Measurements from ENCODE around the gene NAALADL1. TPM values are rescaled to one million over a fixed set of nuclear protein-coding genes. Genes with fewer than 3 reads are reported as not detected.

The NAALADL1 gene
- total RNA-seq, 4 donors from 2014 or later = 0.34 to 19.6 (median 3.1) TPM

DNA sequence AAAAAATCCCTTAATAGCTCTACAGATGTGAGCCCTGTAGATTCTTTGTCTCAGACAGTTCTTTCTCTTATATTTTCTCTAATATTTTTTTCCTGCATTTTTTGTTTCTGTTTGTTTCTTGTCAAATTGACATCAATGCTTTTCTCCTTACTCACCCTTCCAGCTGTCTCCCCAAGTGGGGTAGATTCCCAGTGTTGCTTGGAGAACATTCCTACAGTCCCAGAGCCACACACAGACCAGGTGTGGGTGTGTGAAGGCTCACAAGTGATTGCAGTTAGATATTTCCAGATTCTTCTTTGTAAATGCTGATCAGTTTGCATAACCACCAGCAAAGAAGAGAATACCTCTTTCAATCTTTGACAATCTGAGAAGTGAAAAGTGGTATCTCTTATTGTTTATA is 45.1 kb upstream of the NAALADL1 start:
- H3K27ac ChIP-seq = peak overlapping the region in 2 of 4 donors; percentile 17 to 30
- H3K36me3 ChIP-seq = peaks cover 11 to 47% (median 12%) of the 10 kb centered on the region in 3 donors
- no peaks in the 10 kb centered on the region for H3K27me3 ChIP-seq
- H3K4me3 ChIP-seq = no peak overlapping the region
- peaks cover 8 to 51% (median 11%) of the 10 kb centered on the region in 3 donors for H3K4me1 ChIP-seq
- no peaks in the 10 kb centered on the region for H3K9me3 ChIP-seq
- DNase-seq = no peak
- no peak for TF ChIP-seq CTCF (IDR thresholded peaks at IDR 0.05)
- TF ChIP-seq POLR2A (IDR thresholded peaks at IDR 0.05) = no peak
- intact Hi-C loops (cut with DNase I) = no loop called here

DNA sequence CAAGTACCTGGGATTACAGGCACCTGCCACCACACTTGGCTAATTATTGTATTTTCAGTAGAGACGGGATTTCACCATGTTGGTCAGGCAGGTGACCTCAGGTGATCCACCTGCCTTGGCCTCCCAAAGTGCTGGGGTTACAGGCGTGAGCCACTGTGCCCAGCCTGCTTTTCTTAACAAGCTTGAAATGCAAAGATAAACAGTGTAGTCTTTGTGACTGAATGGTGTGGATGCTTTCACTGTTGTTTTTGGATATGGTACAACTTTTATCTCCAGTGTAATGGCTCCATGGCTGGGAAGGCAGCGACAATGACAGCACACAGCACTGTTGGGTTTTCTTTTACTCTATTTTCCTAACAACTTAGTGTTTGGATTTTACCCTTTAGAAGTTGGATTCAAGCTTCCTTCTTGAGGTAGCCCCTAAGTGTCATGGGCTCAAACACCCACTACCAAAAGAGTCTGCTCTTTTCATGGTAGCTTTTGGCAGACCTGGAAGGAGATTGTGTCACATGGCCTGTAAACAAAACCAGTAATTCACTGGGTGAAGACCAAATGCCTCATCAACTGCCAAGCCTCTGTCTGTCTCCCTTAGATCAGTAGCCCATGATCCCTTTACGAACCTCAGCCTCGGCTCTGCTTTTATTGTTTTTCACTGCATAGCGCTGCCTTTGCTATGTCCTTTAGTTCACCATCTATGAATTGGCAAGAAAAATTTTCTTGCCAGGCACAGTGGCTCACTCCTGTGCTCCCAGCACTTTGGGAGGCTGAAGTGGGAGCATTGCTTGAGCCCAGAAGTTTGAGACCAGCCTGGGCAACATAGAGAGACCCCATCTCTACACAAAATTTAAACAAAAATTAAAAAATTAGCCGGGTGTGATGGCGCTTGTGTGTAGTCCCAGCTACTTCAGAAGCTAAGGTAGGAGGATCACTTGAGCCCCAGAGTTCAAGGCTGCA is 44.1 kb upstream of the NAALADL1 start:
- no peaks in the 10 kb centered on the region for H3K27me3 ChIP-seq
- peaks cover under 1 to 47% (median 2%) of the 10 kb centered on the region in 3 donors for H3K36me3 ChIP-seq
- intact Hi-C loops (cut with DNase I) = no loop called here
- peaks cover 10 to 51% (median 12%) of the 10 kb centered on the region in 3 donors for H3K4me1 ChIP-seq
- no peaks in the 10 kb centered on the region for H3K9me3 ChIP-seq
- H3K27ac ChIP-seq = peak overlapping the region; percentile 23 to 59 (median 34)
- DNase-seq = no peak
- WGBS, 2 donors = 79 to 93% methylated on average over 8 of the region's 8 CpGs
- H3K4me3 ChIP-seq = no peak overlapping the region
- no peak for TF ChIP-seq POLR2A (IDR thresholded peaks at IDR 0.05)
- no peak for TF ChIP-seq CTCF (IDR thresholded peaks at IDR 0.05)

DNA sequence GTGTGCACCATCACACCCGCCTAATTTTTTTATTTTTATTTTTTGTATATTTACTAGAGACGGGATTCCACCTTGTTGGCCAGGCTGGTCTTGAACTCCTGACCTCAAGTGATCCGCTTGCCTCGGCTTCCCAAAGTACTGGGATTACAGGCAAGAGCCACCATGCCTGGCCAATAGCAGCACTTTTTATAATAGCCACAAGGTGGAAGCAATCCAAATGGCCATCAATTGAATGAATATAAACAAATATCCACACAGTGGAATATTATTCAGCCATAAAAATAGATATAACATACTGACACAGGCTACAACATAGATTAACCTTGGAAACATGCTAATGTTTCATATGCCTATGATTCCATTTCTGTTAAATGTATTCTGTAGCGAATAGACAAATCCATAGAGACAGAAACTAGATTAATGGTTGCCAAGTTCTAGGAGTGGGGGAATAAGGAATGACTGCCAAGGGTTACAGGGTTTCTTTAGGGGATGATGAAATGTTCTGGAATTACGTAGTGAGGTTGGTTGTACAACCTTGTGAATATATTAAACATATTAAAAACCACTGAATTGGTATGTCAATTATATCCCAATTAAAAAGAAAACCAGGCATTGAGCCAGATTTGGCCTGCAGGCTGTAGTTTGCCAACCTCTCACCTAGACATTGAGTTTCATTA is 42.5 kb upstream of the NAALADL1 start:
- Histone ChIP-seq H3K4me3 (no peak overlapping the region), H3K4me1 (peaks cover 18 to 61% (median 20%) of the 10 kb centered on the region in 3 donors), H3K9me3 (no peaks in the 10 kb centered on the region), H3K27ac (peak overlapping the region in 2 of 4 donors; percentile 30 to 59), H3K36me3 (peaks cover 0 to 41% (median 0%) of the 10 kb centered on the region in 3 donors), H3K27me3 (no peaks in the 10 kb centered on the region)
- intact Hi-C loops (cut with DNase I) = no loop called here
- TF ChIP-seq POLR2A (IDR thresholded peaks at IDR 0.05) = no peak
- peak in 1 of 6 experiments; percentile 36 for TF ChIP-seq CTCF (IDR thresholded peaks at IDR 0.05)
- WGBS, 2 donors = 73 to 77% methylated on average over 6 of the region's 6 CpGs
- no peak for DNase-seq

- whole genome bisulfite sequencing, 2 donors = 25 to 45% methylated on average over 5 to 8 of the region's 8 CpGs
- Histone ChIP-seq H3K9me3 (no peaks in the 10 kb centered on the region), H3K4me3 (peak overlapping the region; percentile 87 to 98 (median 92)), H3K27me3 (no peaks in the 10 kb centered on the region), H3K27ac (peak overlapping the region; percentile 94 to 97 (median 95)), H3K36me3 (peaks cover 0 to 21% (median 0%) of the 10 kb centered on the region in 3 donors), H3K4me1 (peaks cover 17 to 41% (median 18%) of the 10 kb centered on the region in 3 donors)
- DNase-seq = no peak
- TF ChIP-seq POLR2A (IDR thresholded peaks at IDR 0.05) (no peak), CTCF (IDR thresholded peaks at IDR 0.05) (no peak)
- intact Hi-C loops (cut with DNase I) = no loop called here
Measured at GRCh38 chr11:65096926-65097325, 38.6 kb upstream of the NAALADL1 start.

All from esophagus squamous epithelium (tissue), 5 donors.